ENCODE measurements around the gene RCSD1.

The RCSD1 gene

GRCh38 chr1:167723707-167724323 is 93.8 kb downstream of the RCSD1 start (continued):
- no peak for TF ChIP-seq CREB5 (CRISPR knock-in tag; IDR thresholded peaks at IDR 0.05; ENCODE audit: low read depth)
- no peak for TF ChIP-seq SNAI2 (CRISPR knock-in tag; IDR thresholded peaks at IDR 0.05)
- TF ChIP-seq ESRRG (CRISPR knock-in tag; IDR thresholded peaks at IDR 0.05): no peak
- no peak for TF ChIP-seq RARB (CRISPR knock-in tag; IDR thresholded peaks at IDR 0.05)
- no peak for TF ChIP-seq ZC3H10 (CRISPR knock-in tag; IDR thresholded peaks at IDR 0.05)
- no peak for TF ChIP-seq POU6F1 (CRISPR knock-in tag; IDR thresholded peaks at IDR 0.05; ENCODE audit: borderline replicate concordance, low read depth)

GRCh38 chr1:167726008-167726407 is 96.0 kb downstream of the RCSD1 start:
- TF ChIP-seq CSRNP3 (CRISPR knock-in tag; IDR thresholded peaks at IDR 0.05) (no peak), TCF4 (CRISPR knock-in tag; IDR thresholded peaks at IDR 0.05; ENCODE audit: borderline replicate concordance) (no peak), PATZ1 (CRISPR knock-in tag; IDR thresholded peaks at IDR 0.05; ENCODE audit: borderline replicate concordance) (no peak), ZFP3 (CRISPR knock-in tag; IDR thresholded peaks at IDR 0.05) (no peak), RARB (CRISPR knock-in tag; IDR thresholded peaks at IDR 0.05) (no peak)
- ATAC-seq: no peak

- no peak for ATAC-seq
These were observed 98.9 kb downstream of the RCSD1 start for GRCh38 chr1:167728818-167729410.

More at GRCh38 chr1:167728818-167729410, 98.9 kb downstream of the RCSD1 start:
- no peak for TF ChIP-seq BACH2 (CRISPR knock-in tag; IDR thresholded peaks at IDR 0.05; ENCODE audit: borderline replicate concordance)
- no peak for TF ChIP-seq ZC3H10 (CRISPR knock-in tag; IDR thresholded peaks at IDR 0.05)
- no peak for TF ChIP-seq ARNTL (CRISPR knock-in tag; IDR thresholded peaks at IDR 0.05; ENCODE audit: borderline replicate concordance, low read depth)
- no peak for TF ChIP-seq SNAI2 (CRISPR knock-in tag; IDR thresholded peaks at IDR 0.05)
- no peak for TF ChIP-seq PATZ1 (CRISPR knock-in tag; IDR thresholded peaks at IDR 0.05; ENCODE audit: borderline replicate concordance)
- no peak for TF ChIP-seq OSR1 (CRISPR knock-in tag; IDR thresholded peaks at IDR 0.05)
- no peak for TF ChIP-seq CSRNP3 (CRISPR knock-in tag; IDR thresholded peaks at IDR 0.05)
- TF ChIP-seq POU6F1 (CRISPR knock-in tag; IDR thresholded peaks at IDR 0.05; ENCODE audit: borderline replicate concordance, low read depth): no peak
- no peak for TF ChIP-seq RARB (CRISPR knock-in tag; IDR thresholded peaks at IDR 0.05)

Data from SK-N-SH treated with all-trans-retinoic acid at 6 μM for 48 hours (cell line).